ENCODE data around the gene EFCAB5. TPM values are rescaled to one million over a fixed set of nuclear protein-coding genes. Genes with fewer than 3 reads are reported as not detected.
"Not testable (repeated sequence)": the region's sequence is repeated elsewhere in the genome, so short reads cannot be mapped to it uniquely, and the experiment has no call there.

Gene EFCAB5
- total RNA-seq, 1 donor from 2014 or later, result 1.9 TPM

DNA sequence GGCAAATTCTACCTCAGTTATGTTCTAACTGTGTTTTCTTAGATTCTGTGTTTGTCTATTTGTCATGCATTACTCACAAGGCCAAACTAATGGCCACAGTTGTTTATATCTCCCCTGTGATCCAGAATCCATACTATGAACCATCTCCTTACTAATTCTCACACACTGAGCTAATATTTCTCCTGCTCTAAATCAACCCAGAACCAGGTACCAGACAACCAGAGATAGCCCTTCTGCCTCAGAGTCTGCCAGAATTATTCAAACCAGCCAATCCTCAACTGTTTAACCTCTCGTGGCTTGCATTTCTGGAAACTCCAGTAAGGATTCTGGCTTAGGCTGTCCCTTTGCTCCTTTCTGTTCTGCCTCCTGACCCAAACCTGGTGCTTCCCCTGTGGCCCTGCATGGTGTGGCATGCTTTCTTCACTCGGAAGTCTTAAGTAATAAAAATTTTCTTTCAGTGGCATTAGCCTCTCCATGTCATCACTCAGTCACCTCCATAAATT, 59.4 kb downstream of the EFCAB5 start:
- Mint-ChIP-seq H3K36me3 (ENCODE audit: low read depth) (no peaks in the 10 kb centered on the region), H3K4me1 (no peaks in the 10 kb centered on the region), H3K9me3 (no peaks in the 10 kb centered on the region), H3K27me3 (no peaks in the 10 kb centered on the region), H3K27ac (no peak overlapping the region), H3K4me3 (no peak overlapping the region)
- TF ChIP-seq, protein P1, sequence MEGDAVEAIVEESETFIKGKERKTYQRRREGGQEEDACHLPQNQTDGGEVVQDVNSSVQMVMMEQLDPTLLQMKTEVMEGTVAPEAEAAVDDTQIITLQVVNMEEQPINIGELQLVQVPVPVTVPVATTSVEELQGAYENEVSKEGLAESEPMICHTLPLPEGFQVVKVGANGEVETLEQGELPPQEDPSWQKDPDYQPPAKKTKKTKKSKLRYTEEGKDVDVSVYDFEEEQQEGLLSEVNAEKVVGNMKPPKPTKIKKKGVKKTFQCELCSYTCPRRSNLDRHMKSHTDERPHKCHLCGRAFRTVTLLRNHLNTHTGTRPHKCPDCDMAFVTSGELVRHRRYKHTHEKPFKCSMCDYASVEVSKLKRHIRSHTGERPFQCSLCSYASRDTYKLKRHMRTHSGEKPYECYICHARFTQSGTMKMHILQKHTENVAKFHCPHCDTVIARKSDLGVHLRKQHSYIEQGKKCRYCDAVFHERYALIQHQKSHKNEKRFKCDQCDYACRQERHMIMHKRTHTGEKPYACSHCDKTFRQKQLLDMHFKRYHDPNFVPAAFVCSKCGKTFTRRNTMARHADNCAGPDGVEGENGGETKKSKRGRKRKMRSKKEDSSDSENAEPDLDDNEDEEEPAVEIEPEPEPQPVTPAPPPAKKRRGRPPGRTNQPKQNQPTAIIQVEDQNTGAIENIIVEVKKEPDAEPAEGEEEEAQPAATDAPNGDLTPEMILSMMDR (IDR thresholded peaks at IDR 0.05), result no peak
- DNase-seq (no peak), ATAC-seq (ENCODE audit: low read depth) (no peak)
- ChIA-PET CTCF (interaction anchor here (1.5 to 1.9 kb wide), 2 partner anchors 134 to 193 kb away, joined by 4 to 7 read pairs; no protein-coding TSS in a partner anchor), POLR2A (no interaction called here)
- intact Hi-C loops (cut with micrococcal nuclease), result loop anchor here (1.0 to 10.0 kb wide), 3 partner anchors 136 to 364 kb away; no protein-coding TSS in a partner anchor

DNA sequence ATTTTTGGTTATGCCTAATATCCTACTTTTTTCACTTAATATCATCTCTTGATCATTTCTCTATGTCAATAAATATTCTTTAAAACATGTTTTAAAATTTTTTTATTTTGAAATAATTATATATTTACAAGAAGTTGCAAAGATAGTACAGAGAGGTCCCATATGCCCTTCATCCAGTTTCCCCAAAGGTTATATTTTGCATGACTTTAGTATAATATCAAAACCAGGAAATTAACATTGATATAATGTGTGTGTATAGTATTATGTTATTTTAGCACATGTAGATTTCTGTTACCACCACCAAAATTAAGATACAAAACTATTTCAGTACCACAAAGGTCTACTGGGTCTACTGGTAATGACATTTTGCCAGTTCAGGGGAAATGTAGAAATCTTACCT, 60.7 kb downstream of the EFCAB5 start:
- Mint-ChIP-seq H3K36me3 (ENCODE audit: low read depth) (no peaks in the 10 kb centered on the region), H3K9me3 (no peaks in the 10 kb centered on the region), H3K4me1 (no peaks in the 10 kb centered on the region), H3K27me3 (no peaks in the 10 kb centered on the region), H3K27ac (no peak overlapping the region), H3K4me3 (no peak overlapping the region)
- intact Hi-C loops (cut with micrococcal nuclease), result loop anchor here (5.0 to 10.0 kb wide), 2 partner anchors 137 to 365 kb away; no protein-coding TSS in a partner anchor
- DNase-seq (no peak), ATAC-seq (ENCODE audit: low read depth) (no peak)
- CTCF ChIA-PET, result interaction anchor here (1.5 kb wide), 1 partner anchor 135 kb away, joined by 4 read pairs; no protein-coding TSS in a partner anchor
- POLR2A ChIA-PET, result no interaction called here
- TF ChIP-seq, protein P1 (IDR thresholded peaks at IDR 0.05), result no peak

DNA sequence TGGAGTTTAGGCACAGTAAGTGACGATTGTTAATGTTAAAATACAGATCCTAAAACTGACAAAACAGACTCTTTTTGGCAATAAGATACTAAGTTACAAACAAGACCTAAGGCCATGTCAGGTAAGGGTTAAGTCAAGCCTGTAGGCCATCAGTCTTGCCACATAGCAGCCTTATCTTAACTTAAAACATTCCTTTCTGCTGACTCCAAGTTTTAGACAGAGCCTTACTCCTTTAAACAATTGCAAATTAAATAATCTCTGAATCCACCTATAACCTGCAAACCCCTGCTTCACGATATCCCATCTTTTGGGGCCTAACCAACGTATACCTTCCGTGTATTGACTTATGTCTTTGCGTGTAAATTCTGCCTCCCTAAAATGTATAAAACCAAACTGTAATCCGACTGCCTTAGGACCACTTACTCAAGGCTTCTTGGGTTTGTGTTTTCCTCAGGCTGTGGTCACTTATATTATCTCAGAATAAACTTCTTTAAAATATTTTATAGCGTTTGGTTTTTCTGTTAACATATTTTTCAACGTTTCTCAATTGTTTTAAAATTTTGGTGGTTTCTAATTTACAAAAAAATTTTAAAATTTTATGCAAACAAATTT, 64.4 kb downstream of the EFCAB5 start:
- Mint-ChIP-seq H3K9me3 (no peaks in the 10 kb centered on the region), H3K4me1 (no peaks in the 10 kb centered on the region), H3K27ac (no peak overlapping the region), H3K36me3 (ENCODE audit: low read depth) (no peaks in the 10 kb centered on the region), H3K27me3 (no peaks in the 10 kb centered on the region), H3K4me3 (no peak overlapping the region)
- intact Hi-C loops (cut with micrococcal nuclease), result loop anchor here (10.0 kb wide), 1 partner anchor 141 kb away; no protein-coding TSS in a partner anchor
- DNase-seq, result no peak
- no peak for ATAC-seq (ENCODE audit: low read depth)
- CTCF ChIA-PET, result no interaction called here
- POLR2A ChIA-PET, result interaction anchor here (0.6 kb wide), 1 partner anchor 240 kb away, joined by 12 read pairs; no protein-coding TSS in a partner anchor
- TF ChIP-seq, protein P1 (IDR thresholded peaks at IDR 0.05), result no peak

DNA sequence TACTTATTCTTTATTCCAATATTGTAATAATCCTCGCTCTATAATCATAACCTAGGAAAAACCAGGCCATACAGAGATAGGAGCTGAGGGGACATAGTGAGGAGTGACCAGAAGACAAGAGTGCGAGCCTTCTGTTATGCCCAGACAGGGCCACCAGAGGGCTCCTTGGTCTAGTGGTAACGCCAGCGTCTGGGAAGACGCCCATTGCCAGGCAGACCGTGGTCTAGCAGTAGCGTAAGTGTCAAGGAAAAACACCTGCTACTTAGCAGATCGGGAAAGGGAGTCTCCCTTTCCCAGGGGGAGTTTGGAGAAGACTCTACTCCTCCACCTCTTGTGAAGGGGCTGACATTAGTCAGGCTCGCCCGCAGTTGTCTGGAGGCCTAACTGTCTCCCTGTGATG, 70.5 kb downstream of the EFCAB5 start:
- ATAC-seq (ENCODE audit: low read depth), result not testable (repeated sequence)

DNA sequence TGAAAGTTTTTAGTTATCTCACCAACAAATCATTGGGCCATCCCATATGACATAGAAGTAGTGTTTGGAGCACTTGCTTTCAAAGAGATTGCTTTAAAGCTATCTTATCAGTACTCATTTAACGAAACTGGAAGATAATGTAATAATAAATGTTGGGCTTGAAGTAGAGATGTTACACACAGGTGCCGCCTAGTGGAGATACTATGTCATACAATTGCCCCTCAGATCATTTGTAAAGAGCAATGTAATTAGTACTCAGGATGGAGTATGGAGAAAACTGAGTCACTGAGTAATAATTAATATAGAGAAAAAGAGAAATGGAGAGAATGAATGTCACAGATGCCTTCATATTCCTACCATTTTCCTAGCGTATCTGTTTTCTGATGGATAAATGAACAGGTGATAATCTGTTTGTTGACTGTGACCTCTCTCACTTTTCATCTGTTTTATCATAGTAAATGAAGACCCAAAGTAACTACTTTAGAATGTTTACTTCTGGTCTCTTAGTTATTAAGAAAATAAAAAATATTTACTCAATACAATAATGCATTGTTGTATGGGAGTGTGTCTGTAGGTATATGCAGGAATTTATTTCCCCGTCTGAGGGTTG, 80.4 kb downstream of the EFCAB5 start:
- intact Hi-C loops (cut with micrococcal nuclease), result loop anchor here (1.0 kb wide), 4 partner anchors 91 to 442 kb away; no protein-coding TSS in a partner anchor
- Mint-ChIP-seq H3K27ac (no peak overlapping the region), H3K9me3 (no peaks in the 10 kb centered on the region), H3K36me3 (ENCODE audit: low read depth) (no peaks in the 10 kb centered on the region), H3K4me1 (no peaks in the 10 kb centered on the region), H3K27me3 (no peaks in the 10 kb centered on the region), H3K4me3 (no peak overlapping the region)
- TF ChIP-seq, protein P1 (IDR thresholded peaks at IDR 0.05), result peak; percentile 83
- ChIA-PET CTCF (interaction anchor here (0.7 to 4.4 kb wide), 13 partner anchors 73 to 442 kb away, joined by 3 to 49 read pairs (median 4); no protein-coding TSS in a partner anchor), POLR2A (interaction anchor here (0.5 to 1.1 kb wide), 4 partner anchors 91 to 241 kb away, joined by 3 to 10 read pairs (median 4); no protein-coding TSS in a partner anchor)
- ATAC-seq (ENCODE audit: low read depth) (peak; percentile 66), DNase-seq (no peak)

More for the DNA sequence above, 70.5 kb downstream of the EFCAB5 start:
- H3K36me3 Mint-ChIP-seq (ENCODE audit: low read depth); H3K4me1 Mint-ChIP-seq; intact Hi-C loops (cut with micrococcal nuclease); H3K9me3 Mint-ChIP-seq; DNase-seq; H3K27me3 Mint-ChIP-seq; CTCF ChIA-PET; H3K4me3 Mint-ChIP-seq; POLR2A ChIA-PET; H3K27ac Mint-ChIP-seq: not testable (repeated sequence)

DNA sequence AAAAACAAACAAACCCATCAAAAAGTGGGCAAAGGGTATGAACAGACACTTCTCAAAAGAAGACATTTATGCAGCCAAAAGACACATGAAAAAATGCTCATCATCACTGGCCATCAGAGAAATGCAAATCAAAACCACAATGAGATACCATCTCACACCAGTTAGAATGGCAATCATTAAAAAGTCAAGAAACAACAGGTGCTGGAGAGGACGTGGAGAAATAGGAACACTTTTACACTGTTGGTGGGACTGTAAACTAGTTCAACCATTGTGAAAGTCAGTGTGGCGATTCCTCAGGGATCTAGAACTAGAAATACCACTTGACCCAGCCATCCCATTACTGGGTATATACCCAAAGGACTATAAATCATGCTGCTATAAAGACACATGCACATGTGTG, 83.9 kb downstream of the EFCAB5 start:
- POLR2A ChIA-PET; H3K4me3 Mint-ChIP-seq; ATAC-seq (ENCODE audit: low read depth); H3K36me3 Mint-ChIP-seq (ENCODE audit: low read depth); CTCF ChIA-PET; DNase-seq; H3K27me3 Mint-ChIP-seq; H3K9me3 Mint-ChIP-seq; H3K27ac Mint-ChIP-seq; H3K4me1 Mint-ChIP-seq; intact Hi-C loops (cut with micrococcal nuclease): not testable (repeated sequence)
